Measurements from ENCODE around the gene PRPSAP1.

DNA sequence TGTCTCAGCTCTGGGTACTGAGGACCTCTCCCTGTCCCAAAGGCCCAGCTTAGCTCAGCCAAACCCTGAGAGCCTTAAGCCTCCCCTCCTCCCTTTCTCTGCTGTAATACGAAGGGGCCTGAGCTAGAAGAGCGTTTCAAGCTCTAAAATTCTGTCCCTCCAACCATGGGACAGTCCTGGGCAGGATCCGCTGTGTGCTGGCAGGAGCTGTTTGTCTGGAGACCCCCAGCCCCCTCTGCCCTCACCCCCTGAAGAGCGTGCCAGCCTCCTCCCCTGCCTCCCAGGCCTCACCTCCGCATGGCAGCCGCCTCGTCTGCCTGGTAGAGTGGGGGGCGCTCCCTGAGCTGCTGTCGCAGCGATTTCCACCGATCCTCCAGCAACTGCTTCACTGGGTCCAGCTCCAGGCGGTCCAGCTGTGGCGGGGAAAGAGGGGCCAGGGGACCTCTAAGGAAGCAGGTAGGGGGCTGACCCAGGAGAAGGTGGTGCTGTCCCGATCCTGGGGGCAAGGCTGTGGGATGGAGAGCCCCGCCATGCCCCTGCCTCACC lies 73.9 kb downstream of the PRPSAP1 start:
- TF ChIP-seq, protein P1, sequence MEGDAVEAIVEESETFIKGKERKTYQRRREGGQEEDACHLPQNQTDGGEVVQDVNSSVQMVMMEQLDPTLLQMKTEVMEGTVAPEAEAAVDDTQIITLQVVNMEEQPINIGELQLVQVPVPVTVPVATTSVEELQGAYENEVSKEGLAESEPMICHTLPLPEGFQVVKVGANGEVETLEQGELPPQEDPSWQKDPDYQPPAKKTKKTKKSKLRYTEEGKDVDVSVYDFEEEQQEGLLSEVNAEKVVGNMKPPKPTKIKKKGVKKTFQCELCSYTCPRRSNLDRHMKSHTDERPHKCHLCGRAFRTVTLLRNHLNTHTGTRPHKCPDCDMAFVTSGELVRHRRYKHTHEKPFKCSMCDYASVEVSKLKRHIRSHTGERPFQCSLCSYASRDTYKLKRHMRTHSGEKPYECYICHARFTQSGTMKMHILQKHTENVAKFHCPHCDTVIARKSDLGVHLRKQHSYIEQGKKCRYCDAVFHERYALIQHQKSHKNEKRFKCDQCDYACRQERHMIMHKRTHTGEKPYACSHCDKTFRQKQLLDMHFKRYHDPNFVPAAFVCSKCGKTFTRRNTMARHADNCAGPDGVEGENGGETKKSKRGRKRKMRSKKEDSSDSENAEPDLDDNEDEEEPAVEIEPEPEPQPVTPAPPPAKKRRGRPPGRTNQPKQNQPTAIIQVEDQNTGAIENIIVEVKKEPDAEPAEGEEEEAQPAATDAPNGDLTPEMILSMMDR (IDR thresholded peaks at IDR 0.05) = no peak
- no peak for TF ChIP-seq RFX5 (IDR thresholded peaks at IDR 0.05; ENCODE audit: low read length)
- TF ChIP-seq, protein P2, sequence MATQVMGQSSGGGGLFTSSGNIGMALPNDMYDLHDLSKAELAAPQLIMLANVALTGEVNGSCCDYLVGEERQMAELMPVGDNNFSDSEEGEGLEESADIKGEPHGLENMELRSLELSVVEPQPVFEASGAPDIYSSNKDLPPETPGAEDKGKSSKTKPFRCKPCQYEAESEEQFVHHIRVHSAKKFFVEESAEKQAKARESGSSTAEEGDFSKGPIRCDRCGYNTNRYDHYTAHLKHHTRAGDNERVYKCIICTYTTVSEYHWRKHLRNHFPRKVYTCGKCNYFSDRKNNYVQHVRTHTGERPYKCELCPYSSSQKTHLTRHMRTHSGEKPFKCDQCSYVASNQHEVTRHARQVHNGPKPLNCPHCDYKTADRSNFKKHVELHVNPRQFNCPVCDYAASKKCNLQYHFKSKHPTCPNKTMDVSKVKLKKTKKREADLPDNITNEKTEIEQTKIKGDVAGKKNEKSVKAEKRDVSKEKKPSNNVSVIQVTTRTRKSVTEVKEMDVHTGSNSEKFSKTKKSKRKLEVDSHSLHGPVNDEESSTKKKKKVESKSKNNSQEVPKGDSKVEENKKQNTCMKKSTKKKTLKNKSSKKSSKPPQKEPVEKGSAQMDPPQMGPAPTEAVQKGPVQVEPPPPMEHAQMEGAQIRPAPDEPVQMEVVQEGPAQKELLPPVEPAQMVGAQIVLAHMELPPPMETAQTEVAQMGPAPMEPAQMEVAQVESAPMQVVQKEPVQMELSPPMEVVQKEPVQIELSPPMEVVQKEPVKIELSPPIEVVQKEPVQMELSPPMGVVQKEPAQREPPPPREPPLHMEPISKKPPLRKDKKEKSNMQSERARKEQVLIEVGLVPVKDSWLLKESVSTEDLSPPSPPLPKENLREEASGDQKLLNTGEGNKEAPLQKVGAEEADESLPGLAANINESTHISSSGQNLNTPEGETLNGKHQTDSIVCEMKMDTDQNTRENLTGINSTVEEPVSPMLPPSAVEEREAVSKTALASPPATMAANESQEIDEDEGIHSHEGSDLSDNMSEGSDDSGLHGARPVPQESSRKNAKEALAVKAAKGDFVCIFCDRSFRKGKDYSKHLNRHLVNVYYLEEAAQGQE (IDR thresholded peaks at IDR 0.05; ENCODE audit: low read depth, low read length) = no peak
- TF ChIP-seq FOSL2 (IDR thresholded peaks at IDR 0.05; ENCODE audit: borderline replicate concordance, low read depth) = no peak
- TF ChIP-seq FOXM1 (IDR thresholded peaks at IDR 0.05; ENCODE audit: low read depth) = no peak
- no peak for TF ChIP-seq POLR2AphosphoS5 (IDR thresholded peaks at IDR 0.05; ENCODE audit: low read depth, low read length)

Measured in SK-N-SH (cell line).